ENCODE data around the gene BTAF1. TPM values are rescaled to one million over a fixed set of nuclear protein-coding genes. Genes with fewer than 3 reads are reported as not detected.
A peak's percentile ranks its signal among the peaks of the same experiment; 100 is the strongest.

The BTAF1 gene
- total RNA-seq, 4 donors from 2014 or later = 33.1 to 72.3 (median 65.1) TPM

GRCh38 chr10:91977491-91977890 lies 53.9 kb downstream of the BTAF1 start:
- TF ChIP-seq CTCF (IDR thresholded peaks at IDR 0.05) = no peak
- DNase-seq (ENCODE audit: low spot score) (no peak), ATAC-seq (ENCODE audit: low FRiP score) (no peak)

- TF ChIP-seq CTCF (IDR thresholded peaks at IDR 0.05) = no peak
- DNase-seq (ENCODE audit: low spot score) (no peak), ATAC-seq (ENCODE audit: low FRiP score) (no peak)
Measured at GRCh38 chr10:91978585-91978984, 55.0 kb downstream of the BTAF1 start.

GRCh38 chr10:91980319-91980718 lies 56.7 kb downstream of the BTAF1 start:
- ATAC-seq (ENCODE audit: low FRiP score) (no peak), DNase-seq (ENCODE audit: low spot score) (no peak)
- no peak for TF ChIP-seq CTCF (IDR thresholded peaks at IDR 0.05)

- TF ChIP-seq CTCF (IDR thresholded peaks at IDR 0.05) = no peak
- ATAC-seq (ENCODE audit: low FRiP score) = no peak
- no peak for DNase-seq (ENCODE audit: low spot score)
Measured at GRCh38 chr10:91983416-91983815, 59.8 kb downstream of the BTAF1 start.

- ATAC-seq (ENCODE audit: low FRiP score) = peak; percentile 89
- TF ChIP-seq CTCF (IDR thresholded peaks at IDR 0.05) = no peak
- DNase-seq (ENCODE audit: low spot score) = no peak
Measured at GRCh38 chr10:91987397-91988037, 63.9 kb downstream of the BTAF1 start.

GRCh38 chr10:91992031-91992430 lies 68.5 kb downstream of the BTAF1 start:
- ATAC-seq (ENCODE audit: low FRiP score) = no peak
- TF ChIP-seq CTCF (IDR thresholded peaks at IDR 0.05) = no peak

GRCh38 chr10:91996266-91996665 lies 72.7 kb downstream of the BTAF1 start:
- no peak for DNase-seq (ENCODE audit: low spot score)
- ATAC-seq (ENCODE audit: low FRiP score) = no peak
- TF ChIP-seq CTCF (IDR thresholded peaks at IDR 0.05) = no peak

More at GRCh38 chr10:91992031-91992430, 68.5 kb downstream of the BTAF1 start:
- no peak for DNase-seq (ENCODE audit: low spot score)
